Right lobe of liver (tissue), 4 donors: ENCODE data around the gene KCNMA1.

ENCODE experiments used
- POLR2A ChIP-seq: fragments of 450-650 bp; IDR thresholded peaks from one replicate; pipeline ENCODE4 v1.6.1; 2017; ENCODE audit warnings: antibody characterized with exemption, mild to moderate bottlenecking
- TF ChIP-seq, protein P1 (sequence below), 4 donors: fragments of 200-600 bp in 3 of 4; fragments of 450-650 bp in 1 of 4; IDR thresholded peaks; one replicate each; pipeline versions ENCODE4 v1.5.1 to v1.8.0; 2016 to 2022; ENCODE audit warnings: antibody characterized with exemption in 4 of 4, mild to moderate bottlenecking in 2 of 4
- donor health status: DM: no; HTN: no; CAD: no.
- donor health status: DM: no; HTN: no; CAD: no.
- donor health status: DM: no; HTN: yes; CAD: no.

DNA sequence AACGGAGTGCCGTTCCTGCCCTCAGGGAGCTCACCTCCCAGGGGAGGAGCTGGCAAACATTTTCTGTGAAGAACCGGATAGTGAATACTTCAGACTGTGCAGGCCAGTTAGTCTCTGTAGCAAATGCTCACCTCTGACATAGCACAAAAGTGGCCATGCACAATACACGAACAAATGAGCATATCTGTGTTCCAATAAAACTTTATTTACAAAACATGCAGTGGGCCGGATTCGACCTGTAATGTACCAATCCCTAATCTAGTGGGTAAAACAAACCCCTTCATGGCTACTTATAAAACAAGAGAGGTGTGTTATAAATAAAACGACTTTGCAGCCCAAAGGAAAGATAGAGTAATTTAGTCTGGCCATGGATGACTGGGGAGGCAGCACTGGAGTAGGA lies 48.7 kb downstream of the KCNMA1 start:
- TF ChIP-seq, protein P1, sequence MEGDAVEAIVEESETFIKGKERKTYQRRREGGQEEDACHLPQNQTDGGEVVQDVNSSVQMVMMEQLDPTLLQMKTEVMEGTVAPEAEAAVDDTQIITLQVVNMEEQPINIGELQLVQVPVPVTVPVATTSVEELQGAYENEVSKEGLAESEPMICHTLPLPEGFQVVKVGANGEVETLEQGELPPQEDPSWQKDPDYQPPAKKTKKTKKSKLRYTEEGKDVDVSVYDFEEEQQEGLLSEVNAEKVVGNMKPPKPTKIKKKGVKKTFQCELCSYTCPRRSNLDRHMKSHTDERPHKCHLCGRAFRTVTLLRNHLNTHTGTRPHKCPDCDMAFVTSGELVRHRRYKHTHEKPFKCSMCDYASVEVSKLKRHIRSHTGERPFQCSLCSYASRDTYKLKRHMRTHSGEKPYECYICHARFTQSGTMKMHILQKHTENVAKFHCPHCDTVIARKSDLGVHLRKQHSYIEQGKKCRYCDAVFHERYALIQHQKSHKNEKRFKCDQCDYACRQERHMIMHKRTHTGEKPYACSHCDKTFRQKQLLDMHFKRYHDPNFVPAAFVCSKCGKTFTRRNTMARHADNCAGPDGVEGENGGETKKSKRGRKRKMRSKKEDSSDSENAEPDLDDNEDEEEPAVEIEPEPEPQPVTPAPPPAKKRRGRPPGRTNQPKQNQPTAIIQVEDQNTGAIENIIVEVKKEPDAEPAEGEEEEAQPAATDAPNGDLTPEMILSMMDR (IDR thresholded peaks at IDR 0.05): no peak
- no peak for TF ChIP-seq POLR2A
